Measurements from ENCODE around the gene LPCAT2.
"Not testable (repeated sequence)": the region's sequence is repeated elsewhere in the genome, so short reads cannot be mapped to it uniquely, and the experiment has no call there.

Gene LPCAT2

DNA sequence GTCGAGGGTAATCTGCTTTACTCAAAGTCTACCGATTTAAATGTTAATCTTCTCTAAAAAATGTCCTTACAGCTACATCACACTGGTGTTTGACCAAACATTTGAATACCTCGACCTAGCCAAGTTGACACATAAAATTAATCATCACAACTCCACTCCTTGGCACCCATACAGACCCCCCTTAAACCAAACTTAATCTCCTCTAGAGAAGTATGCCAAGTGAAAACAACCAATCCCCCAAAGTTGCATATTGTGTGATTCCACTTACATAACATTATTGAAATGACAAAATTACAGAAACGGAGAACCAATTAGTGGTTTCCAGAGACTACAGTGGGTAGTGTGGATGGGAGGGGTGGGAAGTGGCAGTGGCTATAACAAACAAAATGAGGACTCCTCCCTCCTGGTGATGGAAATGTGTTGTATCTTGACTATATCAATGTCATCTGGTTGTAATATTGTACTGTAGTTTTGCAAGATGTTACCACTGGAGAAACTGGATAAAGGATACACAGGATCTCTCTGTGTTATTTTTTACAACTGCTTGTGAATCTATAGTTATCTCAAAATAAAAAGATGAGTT is 97.0 kb downstream of the LPCAT2 start:
- DNase-seq (ENCODE audit: low read depth in 2 of 2) = no peak

DNA sequence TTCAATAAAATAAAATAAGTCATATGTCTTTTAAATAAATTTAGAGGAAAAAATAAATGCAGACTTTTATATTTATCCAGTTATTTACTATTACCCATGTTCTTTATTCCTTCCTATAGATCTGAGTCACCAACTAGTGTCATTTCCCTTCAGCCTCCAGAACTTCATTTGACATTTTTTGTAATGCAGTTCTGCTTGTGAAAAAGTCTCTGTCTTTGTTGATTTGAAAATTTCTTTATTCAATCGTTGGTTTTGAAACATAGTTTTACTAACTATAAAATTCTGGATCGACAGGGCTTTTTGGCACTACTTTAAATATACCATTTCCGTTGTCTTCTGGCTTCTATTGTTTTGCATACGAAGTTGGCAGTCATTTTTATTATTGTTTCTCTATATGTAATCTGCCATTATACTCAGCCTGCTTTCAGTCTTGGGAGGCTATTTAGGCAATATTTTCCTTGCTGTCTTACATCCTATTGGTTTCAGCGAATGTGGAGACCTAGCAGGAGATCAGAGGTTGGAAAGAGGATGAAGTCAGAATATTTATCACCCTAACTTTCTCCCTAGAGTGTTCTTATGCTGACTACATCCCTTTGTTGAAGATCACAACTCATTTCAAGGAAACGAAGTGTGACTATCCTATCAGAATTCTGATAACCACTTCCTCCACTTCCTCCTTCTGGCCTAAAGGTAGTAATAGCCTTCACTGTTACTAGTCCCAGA is 104.9 kb downstream of the LPCAT2 start:
- DNase-seq (ENCODE audit: low read depth in 2 of 2) = no peak

DNA sequence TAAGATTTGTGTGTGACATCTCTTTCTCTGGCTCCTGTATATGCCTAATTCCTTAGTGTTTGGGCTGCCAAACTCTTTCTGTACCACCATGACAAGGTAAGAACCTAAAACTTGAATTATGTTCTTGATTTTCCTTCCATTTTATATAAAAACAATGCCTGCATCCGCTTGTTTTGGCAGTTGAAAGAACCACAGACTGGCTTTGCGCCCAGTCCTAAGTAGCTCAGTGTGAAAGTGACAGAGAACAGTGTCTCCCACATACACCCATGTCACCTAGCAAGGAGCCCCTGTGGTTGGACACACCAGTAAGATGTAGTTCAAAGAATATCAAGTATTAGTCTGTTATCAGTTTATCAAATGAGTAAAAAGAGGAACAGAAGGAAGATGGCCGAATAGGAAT is 106.2 kb downstream of the LPCAT2 start:
- DNase-seq (ENCODE audit: low read depth in 2 of 2) = no peak

DNA sequence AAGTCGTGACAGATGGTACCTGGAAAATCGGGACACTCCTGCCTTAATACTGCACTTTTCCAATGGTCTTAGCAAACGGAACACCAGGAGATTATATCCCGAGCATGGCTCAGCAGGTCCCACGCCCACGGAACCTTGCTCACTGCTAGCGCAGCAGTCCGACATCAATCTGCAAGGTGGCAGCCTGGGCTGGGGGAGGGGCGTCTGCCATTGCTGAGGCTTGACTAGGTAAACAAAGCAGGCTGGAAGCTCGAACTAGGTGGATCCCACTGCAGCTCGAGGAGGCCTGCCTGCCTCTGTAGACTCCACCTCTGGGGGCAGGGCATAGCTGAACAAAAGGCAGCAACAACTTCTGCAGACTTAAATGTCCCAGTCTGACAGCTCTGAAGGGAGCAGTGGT is 106.8 kb downstream of the LPCAT2 start:
- DNase-seq (ENCODE audit: low read depth in 2 of 2) = not testable (repeated sequence)

DNA sequence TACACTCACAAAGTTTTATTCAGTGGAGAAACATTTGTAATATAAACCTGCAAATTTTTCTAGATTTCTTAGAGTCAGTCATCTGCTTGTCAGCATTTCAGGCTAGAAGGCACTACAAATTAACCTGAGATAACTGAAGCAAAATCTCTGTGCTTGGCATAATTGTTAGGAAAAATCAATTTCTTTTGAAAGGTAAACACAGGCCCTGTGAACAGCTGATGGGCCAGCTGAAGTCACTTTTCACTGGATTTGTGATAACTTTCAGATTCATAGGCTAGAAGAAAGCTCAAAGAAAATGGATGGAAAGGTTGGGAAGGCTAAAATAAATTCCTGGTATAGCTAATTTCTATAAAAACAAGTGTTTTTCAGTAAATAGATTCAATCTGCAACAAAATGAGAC is 112.9 kb downstream of the LPCAT2 start:
- no peak for DNase-seq (ENCODE audit: low read depth in 2 of 2)

DNA sequence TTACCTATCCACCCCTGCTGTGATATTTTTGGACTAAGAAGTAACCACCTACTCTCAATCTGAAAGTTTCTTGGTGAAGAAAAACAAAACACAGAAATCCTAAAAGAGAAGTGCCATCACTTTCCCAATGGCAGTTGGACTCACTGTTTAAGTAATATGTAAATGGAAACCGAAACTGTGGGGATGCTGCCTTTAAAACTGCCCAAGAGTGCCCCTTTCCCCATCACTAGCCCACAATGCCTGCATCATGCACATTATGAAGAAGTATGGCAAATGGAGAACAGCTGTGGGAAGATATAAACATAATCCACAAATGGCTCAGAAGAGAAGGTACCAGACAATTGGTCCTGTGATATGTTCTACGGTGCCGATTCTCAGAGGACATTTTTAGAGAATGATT is 113.4 kb downstream of the LPCAT2 start:
- DNase-seq (ENCODE audit: low read depth in 2 of 2) = no peak

DNA sequence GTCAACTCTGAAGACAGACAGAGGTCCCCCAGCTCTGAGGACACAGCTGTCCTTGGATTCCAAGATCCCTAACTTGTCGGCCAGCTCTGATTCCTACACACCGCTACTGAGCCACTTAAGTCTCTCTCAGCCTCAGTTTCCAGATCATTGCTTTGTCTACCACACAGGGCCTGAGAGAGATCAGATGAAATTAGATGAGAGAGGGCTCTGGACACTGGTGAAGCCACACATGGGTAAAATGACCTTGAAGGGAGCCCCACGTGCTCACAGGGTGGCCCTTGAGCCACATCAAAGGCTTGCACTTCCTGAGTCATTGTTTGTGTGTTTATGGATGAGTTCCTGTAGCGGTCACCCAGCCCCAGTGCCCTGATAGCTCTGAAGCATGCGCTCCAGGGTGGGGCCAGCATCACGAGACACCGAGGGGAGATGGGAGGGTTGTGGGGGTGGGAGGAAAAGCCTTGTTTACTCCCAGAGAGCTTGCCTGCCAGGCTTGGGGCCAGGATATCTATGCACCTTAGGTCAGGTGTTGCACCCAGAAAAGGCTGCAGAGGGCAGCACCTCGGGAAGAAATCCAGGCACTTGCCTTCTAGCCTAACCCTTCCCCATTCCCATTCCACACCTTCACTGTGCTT is 114.2 kb downstream of the LPCAT2 start:
- DNase-seq (ENCODE audit: low read depth in 2 of 2) = no peak

DNA sequence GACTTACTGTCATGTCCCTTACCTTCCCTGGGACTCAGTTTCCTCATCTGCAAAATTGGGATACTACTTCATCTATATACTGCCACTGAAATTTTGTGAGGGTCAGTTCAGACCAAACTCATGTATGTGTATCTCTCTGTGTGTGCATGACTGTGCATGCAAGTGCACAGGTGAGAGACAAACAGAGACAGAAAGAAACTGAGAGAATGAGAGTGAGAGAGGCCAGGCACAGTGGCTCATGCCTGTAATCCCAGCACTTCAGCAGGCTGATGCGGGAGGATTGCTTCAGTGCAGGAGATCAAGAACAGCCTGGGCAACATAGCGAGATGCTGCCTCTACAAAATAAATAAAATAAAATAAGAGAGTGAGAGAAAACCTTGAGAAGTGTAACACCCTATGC is 114.8 kb downstream of the LPCAT2 start:
- DNase-seq (ENCODE audit: low read depth in 2 of 2) = no peak

DNA sequence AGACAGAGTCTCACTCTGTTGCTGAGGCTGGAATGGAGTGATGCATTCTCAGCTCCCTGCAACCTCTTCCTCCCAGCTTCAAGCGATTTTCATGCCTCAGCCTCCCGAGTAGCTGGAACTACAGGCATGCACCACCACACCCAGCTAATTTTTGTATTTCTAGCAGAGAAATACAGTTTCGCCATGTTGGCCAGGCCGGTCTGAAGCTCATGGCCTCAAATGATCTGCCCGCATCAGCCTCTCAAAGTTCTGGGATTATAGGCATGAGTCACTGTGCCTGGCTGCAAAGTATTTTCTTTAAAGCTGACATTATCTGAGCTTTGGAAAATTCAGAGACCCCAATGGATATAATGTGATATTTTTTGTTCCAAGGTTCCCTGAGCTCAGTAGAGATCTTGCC is 115.8 kb downstream of the LPCAT2 start:
- DNase-seq (ENCODE audit: low read depth in 2 of 2) = no peak

DNA sequence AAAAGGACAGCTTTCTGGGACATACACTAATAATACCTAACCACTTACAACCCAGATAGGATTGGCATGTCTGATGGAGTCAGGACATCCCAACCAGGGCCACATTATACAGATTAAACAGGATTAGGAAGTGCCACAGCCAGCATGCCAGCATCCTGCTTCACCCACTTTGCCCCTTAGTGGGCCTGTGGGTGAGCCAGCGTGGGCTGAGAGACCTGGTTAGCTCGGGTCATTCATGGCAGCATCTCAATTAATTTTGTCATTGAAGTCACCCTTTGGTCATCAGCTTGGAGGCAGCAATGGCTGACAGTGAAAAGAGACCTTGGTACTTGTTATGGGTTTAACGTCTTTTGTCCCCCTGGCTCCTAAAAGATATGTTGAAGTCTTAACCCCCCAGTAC is 117.0 kb downstream of the LPCAT2 start:
- no peak for DNase-seq (ENCODE audit: low read depth in 2 of 2)

DNA sequence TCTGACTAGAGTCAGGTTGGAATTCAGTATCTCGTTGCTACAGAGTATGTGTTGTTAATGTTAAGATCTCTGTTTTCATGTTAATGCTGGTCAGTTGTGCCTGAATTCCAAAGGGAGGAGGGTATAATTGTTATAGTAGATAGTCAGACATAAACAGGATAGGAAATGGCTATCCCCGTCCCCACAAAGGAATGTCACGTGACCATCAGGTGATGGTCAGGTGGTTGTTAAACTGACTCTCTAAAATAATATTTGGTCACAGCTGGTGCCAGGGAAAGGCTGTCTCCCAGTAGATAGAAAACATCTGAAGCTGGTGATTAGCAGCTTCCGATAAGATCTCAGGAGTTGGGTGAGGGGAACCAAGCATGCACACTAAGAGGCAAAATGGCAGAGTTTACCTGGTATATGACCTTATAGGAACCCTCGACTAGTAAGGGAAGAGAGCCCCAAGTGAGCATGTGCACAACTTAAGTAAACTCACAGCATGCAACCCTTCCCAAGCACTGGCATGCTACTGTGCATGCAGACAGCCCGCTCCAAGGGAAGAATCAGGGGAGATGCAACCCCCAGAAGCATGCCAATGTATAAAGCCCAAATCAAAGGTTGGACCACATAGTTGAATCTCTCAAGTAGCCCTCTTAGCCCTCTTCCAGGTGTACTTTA is 119.6 kb downstream of the LPCAT2 start:
- DNase-seq (ENCODE audit: low read depth in 2 of 2) = no peak

DNA sequence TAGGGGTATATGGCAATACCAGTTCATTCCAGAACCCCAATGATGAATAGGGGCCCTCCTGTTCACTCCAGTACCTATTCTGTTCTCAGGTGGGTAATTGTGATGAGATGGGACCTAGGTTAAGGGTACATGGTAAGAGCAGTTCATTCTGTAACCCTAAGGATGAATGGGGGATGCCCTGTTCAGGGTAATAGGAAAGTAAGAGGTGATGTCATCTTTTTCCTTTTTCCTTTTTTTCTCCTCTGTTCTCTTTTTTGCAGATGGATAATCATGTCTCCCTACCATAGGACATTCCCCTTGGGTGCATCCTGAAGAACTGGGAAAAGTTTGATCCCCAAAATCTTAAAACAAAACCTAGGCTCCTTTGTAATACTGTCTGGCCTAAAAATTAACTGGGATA is 121.9 kb downstream of the LPCAT2 start:
- DNase-seq (ENCODE audit: low read depth in 2 of 2) = no peak

DNA sequence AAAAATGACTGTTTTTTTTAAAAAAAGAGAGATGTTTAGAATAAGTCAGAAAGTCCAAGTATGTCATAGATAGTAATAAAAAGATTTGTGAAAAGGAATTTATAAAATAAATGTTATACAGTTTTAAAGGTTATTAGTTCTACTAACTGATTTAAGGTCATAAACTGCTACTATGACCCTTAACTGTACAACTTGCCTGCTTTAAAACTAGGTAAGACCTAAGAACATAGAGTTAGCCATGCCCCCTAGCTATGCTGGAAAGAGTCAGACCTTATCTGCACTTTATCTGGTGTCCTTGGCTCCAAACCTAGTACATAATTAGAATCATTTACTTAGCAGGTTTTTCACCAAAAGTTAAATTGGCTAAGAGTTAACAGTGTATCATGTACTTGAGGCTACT is 123.4 kb downstream of the LPCAT2 start:
- no peak for DNase-seq (ENCODE audit: low read depth in 2 of 2)

DNA sequence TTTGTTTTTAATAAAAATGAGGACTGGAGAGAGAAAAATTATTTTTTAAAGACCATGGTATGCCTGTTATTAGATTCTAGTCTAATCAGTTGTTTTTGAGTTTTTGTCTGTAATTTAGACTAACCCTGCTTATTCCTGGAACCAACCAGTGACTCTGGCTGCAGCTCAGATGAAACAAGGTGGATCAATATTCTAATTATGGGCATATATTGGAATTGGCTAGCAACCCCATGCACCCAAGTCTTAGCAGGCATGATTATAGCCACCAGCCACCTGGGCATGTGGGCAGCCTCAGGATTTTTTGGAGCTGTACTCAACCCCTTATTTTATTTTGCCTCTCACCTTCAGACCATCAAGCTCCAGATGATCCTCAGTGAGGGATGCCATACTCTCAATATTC is 125.3 kb downstream of the LPCAT2 start:
- DNase-seq (ENCODE audit: low read depth in 2 of 2) = no peak
